Measurements from ENCODE around the gene CPT1C.
"Not testable (repeated sequence)": the region's sequence is repeated elsewhere in the genome, so short reads cannot be mapped to it uniquely, and the experiment has no call there.

Gene CPT1C

GRCh38 chr19:49712397-49712859 is 21.5 kb downstream of the CPT1C start:
- no peak for DNase-seq

DNA sequence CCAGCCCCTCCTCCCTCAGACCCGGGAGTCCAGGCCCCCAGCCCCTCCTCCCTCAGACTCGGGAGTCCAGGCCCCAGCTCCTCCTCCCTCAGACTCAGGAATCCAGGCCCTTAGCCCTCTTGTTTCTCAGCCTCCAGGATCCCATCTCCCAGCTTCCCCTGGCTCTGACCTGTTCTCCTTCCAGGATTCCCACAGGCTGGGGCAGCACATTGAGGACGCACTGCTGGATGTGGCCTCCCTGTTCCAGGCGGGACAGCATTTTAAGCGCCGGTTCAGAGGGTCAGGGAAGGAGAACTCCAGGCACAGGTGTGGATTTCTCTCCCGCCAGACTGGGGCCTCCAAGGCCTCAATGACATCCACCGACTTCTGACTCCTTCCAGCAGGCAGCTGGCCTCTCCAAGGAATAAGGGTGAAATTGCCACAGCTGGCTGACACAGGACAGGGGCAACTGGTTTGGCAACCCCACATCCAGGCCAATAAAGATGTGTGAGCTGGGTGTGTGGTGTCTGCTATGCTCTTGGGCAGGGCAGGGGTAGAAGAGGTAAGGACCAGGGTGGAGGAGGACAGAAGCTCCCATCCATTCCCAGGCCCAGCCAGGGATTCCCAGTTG is 22.4 kb downstream of the CPT1C start:
- DNase-seq, result no peak

DNA sequence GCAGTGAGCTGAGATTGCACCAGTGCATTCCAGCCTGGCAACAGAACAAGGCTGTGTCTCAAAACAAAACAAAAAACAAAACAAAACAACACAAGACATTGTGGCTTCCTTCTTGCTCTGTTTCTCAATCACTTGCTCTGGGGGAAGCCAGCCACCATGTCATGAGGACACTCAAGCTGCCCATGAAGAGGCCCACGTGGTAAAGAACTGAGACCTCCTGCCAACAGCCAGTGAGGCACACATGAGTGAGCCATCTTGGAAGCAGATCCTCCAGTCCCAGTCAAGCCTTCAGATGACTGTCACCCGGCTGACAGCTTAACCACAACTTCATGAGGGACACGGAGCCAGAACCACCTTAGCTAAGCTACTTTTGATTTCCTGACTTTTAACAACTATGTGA is 25.2 kb downstream of the CPT1C start:
- DNase-seq, result no peak

- DNase-seq, result no peak
Observed at GRCh38 chr19:49718511-49718910, 27.6 kb downstream of the CPT1C start.

DNA sequence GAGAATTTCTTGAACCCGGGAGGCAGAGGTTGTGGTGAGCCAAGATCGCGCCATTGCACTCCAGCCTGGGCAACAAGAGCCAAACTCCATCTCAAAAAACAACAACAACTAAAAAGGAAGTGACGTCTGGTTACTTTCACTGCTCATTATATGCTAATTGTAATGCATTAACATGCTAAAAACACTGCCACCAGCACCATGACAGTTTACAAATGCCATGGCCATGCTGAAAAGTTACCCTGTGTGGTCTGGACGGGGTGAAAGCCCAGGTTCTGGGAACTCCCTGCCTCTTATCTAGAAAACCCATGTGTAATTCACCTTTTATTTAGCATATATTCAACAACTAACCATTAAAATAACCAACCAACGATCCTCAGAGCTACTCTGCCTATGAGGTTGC is 28.1 kb downstream of the CPT1C start:
- no peak for DNase-seq

DNA sequence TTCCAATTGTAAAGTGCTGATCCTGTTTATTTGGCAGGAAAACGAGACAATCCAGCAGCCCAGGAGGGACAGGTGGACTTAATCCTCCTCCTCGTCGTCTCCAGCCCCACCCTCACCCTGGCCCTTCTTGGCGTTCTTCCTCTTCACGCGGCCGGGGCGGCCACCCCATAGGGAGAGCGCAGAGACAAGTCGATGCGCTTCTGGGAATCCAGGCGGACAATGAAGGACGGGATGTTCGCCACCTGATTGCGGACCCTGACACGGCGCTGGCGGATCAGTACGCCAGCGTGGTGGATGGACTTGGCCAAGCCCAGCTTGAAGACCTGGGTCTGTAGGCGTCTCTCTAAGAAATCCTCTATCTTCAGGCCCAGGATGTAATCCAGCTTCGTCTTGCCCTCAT is 28.5 kb downstream of the CPT1C start:
- DNase-seq, result not testable (repeated sequence)

GRCh38 chr19:49727217-49728030 is 36.5 kb downstream of the CPT1C start:
- no peak for DNase-seq

- DNase-seq, result no peak
Observed at GRCh38 chr19:49730166-49730565, 39.2 kb downstream of the CPT1C start.

- no peak for DNase-seq
Observed at GRCh38 chr19:49738268-49738667, 47.4 kb downstream of the CPT1C start.

GRCh38 chr19:49739098-49739497 is 48.2 kb downstream of the CPT1C start:
- no peak for DNase-seq

GRCh38 chr19:49739933-49740332 is 49.0 kb downstream of the CPT1C start:
- DNase-seq, result no peak

GRCh38 chr19:49741210-49741844 is 50.4 kb downstream of the CPT1C start:
- no peak for DNase-seq

GRCh38 chr19:49744946-49745381 is 54.0 kb downstream of the CPT1C start:
- no peak for DNase-seq

DNA sequence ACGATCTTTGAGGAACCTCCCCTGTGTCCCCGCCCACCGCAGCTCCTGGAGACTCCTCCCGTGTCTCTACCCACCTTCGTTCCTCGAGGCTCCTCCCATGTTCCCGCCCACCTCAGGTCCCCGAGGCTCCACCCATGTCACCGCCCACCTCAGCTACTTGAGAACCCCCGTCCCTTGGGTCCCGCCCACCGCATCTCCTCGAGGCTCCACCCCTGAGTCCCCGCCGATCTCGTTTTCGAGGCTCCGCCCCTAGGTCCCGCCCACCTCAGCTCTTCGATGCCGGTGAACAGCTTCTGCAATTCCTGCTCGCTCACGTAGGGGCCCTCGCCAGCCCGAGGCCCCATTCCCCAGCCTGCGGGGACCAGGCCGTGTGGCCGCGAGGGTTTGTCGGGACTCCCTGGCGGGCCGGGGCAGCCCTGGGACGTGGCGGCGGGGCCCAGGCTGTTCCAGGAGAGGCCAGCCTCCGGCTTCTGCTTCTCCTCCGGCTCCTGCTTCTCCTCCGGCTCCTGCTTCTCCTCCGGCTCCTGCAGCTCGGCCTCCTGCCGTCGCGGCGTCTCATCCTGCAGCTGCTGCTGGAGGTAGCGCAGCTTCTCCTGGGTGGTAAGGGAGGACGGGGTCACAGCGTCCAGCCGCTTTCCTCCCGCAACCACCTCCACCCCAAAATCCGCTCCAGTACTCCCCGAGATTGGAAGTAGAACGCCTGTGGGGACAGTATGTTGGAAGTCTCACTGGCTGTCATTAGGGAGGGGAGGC is 55.5 kb downstream of the CPT1C start:
- no peak for DNase-seq

- no peak for DNase-seq
Observed at GRCh38 chr19:49749055-49749716, 58.3 kb downstream of the CPT1C start.

- no peak for DNase-seq
Observed at GRCh38 chr19:49749771-49750170, 58.9 kb downstream of the CPT1C start.

DNA sequence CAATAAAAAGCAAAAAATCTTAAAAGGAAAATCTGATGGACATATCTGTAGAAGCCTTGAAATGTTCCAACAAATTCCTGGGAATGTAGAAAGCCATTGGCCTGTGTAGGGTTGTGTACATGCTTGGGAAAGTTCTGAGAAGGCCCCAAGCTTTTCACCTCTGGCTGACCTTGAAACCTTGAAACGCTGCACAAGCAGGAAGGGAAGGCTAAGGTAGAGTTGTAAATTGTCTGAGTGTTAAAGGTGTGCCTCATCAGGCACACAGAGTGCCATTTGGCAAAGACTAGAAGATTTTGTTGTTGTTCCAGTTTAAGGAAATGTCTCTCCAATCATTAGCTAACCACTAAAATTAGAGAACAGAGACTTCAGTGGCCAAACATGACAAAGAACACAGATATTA is 61.8 kb downstream of the CPT1C start:
- DNase-seq, result no peak

- DNase-seq, result no peak
Observed at GRCh38 chr19:49755956-49756355, 65.0 kb downstream of the CPT1C start.

- no peak for DNase-seq
Observed at GRCh38 chr19:49758292-49758691, 67.4 kb downstream of the CPT1C start.

DNA sequence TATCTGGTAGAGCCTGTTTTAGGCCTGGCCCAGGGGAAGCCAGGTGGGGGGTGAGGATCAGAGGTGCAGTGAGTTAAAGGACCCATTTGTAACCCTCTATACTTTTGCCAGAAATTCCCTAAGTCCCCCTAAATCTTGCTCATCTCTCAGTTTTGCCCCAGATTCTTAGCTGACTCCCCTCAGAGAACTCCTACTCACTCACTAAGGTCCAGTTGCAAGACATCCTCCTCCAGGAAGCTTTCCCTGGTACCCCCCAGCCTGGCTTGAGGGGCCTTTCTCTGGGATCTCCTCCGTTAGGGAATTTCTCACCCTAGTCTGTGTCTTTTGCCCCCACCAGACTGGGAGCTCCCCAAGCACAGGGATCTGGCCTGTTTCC is 70.3 kb downstream of the CPT1C start:
- DNase-seq, result no peak

DNA sequence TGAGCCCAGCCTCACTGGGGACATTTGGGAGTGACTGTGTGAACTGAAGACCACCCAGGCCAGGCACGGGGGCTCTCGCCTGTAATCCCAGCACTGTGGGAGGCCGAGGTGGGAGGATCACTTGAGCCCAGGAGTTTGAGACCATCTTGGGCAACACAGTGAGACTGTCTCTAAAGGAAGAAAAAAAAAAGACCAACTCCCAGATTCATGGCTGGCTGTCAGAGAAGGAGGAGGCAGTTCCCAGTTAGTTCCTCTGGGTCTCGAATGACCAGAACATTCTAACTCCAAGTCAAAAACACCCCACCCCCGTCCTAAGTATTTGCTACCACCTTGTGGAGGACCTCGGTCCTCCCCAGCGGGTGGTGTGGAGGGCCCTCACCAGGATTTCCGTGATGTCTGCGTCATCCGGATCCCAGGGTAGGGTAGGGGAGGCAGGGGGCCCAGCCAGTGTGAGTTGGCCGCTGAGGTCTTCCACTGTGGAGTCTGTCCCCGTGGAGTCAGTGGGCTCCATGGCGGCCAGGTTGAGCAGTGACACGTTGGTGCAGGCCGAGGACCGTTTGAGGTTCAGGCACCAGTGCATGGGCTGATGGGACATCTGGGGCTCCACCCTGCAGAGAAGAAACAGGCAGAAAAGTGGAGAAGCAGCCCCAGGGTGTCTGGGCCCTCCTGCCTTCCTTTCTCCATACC is 70.9 kb downstream of the CPT1C start:
- no peak for DNase-seq

DNA sequence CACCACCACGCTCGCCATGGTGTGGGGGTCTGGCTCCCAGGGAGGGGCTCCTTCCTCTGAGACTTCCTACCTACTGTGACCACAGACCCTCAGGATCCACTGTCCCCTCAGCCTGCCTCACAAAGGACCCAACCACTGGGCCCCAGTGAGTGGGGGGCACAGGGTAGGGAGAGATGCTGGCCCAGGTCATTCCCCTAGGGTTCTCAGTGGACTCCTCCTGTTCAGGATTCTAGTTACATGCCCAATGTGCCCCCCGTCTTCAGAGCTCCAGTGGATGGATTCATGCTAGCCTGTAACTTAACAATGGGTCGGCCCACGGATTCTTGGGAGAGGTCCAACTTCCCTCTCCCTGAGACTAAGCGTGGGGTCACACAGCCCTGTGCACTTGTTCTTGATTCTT is 72.3 kb downstream of the CPT1C start, which contains the start of gene TSKS:
Gene TSKS, minus strand, starts transcription at position 77 of the 400 bp plus-strand sequence. Its CDS starts 59 bp downstream, at position 18.
- no peak for DNase-seq
